ENCODE measurements around the gene LSP1. TPM values are rescaled to one million over a fixed set of nuclear protein-coding genes. Genes with fewer than 3 reads are reported as not detected.

Gene LSP1
- total and polyA plus RNA-seq, 2 of the 13 experiments (the other 11 are each of a cell fraction or from before 2014, with no cell fraction given) = 0.59 to 1.00 TPM

- no peak for TF ChIP-seq REPIN1 (CRISPR knock-in tag; IDR thresholded peaks at IDR 0.05; ENCODE audit: borderline replicate concordance, low read depth)
- no peak for TF ChIP-seq ZNF362 (CRISPR knock-in tag; IDR thresholded peaks at IDR 0.05; ENCODE audit: borderline replicate concordance)
- TF ChIP-seq HIVEP1 (CRISPR knock-in tag; IDR thresholded peaks at IDR 0.05) = 0 out of 2 replicates have a peak, but pooled peaks have one; percentile 45
- TF ChIP-seq SRY (CRISPR knock-in tag; IDR thresholded peaks at IDR 0.05) = no peak
- TF ChIP-seq MATR3 (CRISPR knock-in tag; IDR thresholded peaks at IDR 0.05) = no peak
- no peak for TF ChIP-seq IKZF5 (CRISPR knock-in tag; IDR thresholded peaks at IDR 0.05)
- TF ChIP-seq ZNF614 (CRISPR knock-in tag; IDR thresholded peaks at IDR 0.05; ENCODE audit: borderline replicate concordance) = no peak
- no peak for TF ChIP-seq ETV5 (CRISPR knock-in tag; IDR thresholded peaks at IDR 0.05; ENCODE audit: borderline replicate concordance)
- TF ChIP-seq ZSCAN30 (CRISPR knock-in tag; IDR thresholded peaks at IDR 0.05) = no peak
- TF ChIP-seq IRX3 (CRISPR knock-in tag; IDR thresholded peaks at IDR 0.05; ENCODE audit: borderline replicate concordance, low read depth) = no peak
- TF ChIP-seq HOXA9 (CRISPR knock-in tag; IDR thresholded peaks at IDR 0.05; ENCODE audit: borderline replicate concordance) = no peak
- TF ChIP-seq ZNF207 (IDR thresholded peaks at IDR 0.05; ENCODE audit: borderline replicate concordance) = no peak
- TF ChIP-seq TAF1 (CRISPR knock-in tag; IDR thresholded peaks at IDR 0.05) = no peak
- TF ChIP-seq KDM2A (CRISPR knock-in tag; IDR thresholded peaks at IDR 0.05; ENCODE audit: borderline replicate concordance, low read depth) = no peak
- TF ChIP-seq ZNF790 (CRISPR knock-in tag; IDR thresholded peaks at IDR 0.05; ENCODE audit: borderline replicate concordance) = no peak
- TF ChIP-seq HMG20A (CRISPR knock-in tag; IDR thresholded peaks at IDR 0.05; ENCODE audit: borderline replicate concordance) = no peak
- TF ChIP-seq ZNF142 (CRISPR knock-in tag; IDR thresholded peaks at IDR 0.05) = no peak
- TF ChIP-seq KMT2A (CRISPR knock-in tag; IDR thresholded peaks at IDR 0.05) = 0 out of 2 replicates have a peak, but pooled peaks have one; percentile 17
- TF ChIP-seq CREB1 (IDR thresholded peaks at IDR 0.05) = 0 out of 2 replicates have a peak, but pooled peaks have one; percentile 39
- TF ChIP-seq CREB1 (CRISPR knock-in tag; IDR thresholded peaks at IDR 0.05) = no peak; the same call in 1 of the 2 replicates
- no peak for TF ChIP-seq SP2 (CRISPR knock-in tag; IDR thresholded peaks at IDR 0.05)
- no peak for TF ChIP-seq PHF5A (CRISPR knock-in tag; IDR thresholded peaks at IDR 0.05; ENCODE audit: low read depth, unreplicated experiment)
- no peak for TF ChIP-seq ZFP41 (CRISPR knock-in tag; IDR thresholded peaks at IDR 0.05; ENCODE audit: borderline replicate concordance)
Measured at GRCh38 chr11:1826552-1827094, 26.3 kb upstream of the LSP1 start (continued).

Measured in HepG2 (cell line).